ENCODE measurements around the gene NR2F6. TPM values are rescaled to one million over a fixed set of nuclear protein-coding genes. Genes with fewer than 3 reads are reported as not detected.
"Not testable (repeated sequence)": the region's sequence is repeated elsewhere in the genome, so short reads cannot be mapped to it uniquely, and the experiment has no call there.

Gene NR2F6
- total RNA-seq, 4 donors from 2014 or later = 42.1 to 217 (median 142) TPM

- Histone ChIP-seq H3K27ac (peak within 1 kb of the TSS in 1 of 4 donors; percentile 47), H3K4me1 (peaks cover 7 to 19% (median 13%) of the 10 kb centered on the region in 4 donors), H3K4me3 (peak within 1 kb of the TSS; percentile 43 to 56 (median 52)), H3K27me3 (peaks cover 0 to 9% of the 10 kb centered on the region in 2 donors), H3K36me3 (peaks cover 0 to 24% (median 0%) of the 10 kb centered on the region in 3 donors), H3K9me3 (no peaks in the 10 kb centered on the region)
- peak in 2 of 3 donors; percentile 54 to 62 for DNase-seq
- TF ChIP-seq CTCF (IDR thresholded peaks at IDR 0.05) = no peak
- no peak for TF ChIP-seq POLR2A (IDR thresholded peaks at IDR 0.05)
Observed at GRCh38 chr19:17281391-17282304, 35.9 kb upstream of the NR2F6 start, which contains the start of gene ANKLE1. ANKLE1 (plus strand) TSS chr19:17281901; CDS start chr19:17281921, 20 bp downstream.

GRCh38 chr19:17279436-17279835 is 33.7 kb upstream of the NR2F6 start:
- no peak for DNase-seq
- Histone ChIP-seq H3K36me3 (peaks cover 0 to 46% (median 0%) of the 10 kb centered on the region in 3 donors), H3K27me3 (peaks cover 0 to 9% of the 10 kb centered on the region in 2 donors), H3K9me3 (no peaks in the 10 kb centered on the region), H3K27ac (no peak overlapping the region), H3K4me3 (no peak overlapping the region), H3K4me1 (peaks cover 7 to 19% (median 13%) of the 10 kb centered on the region in 4 donors)
- TF ChIP-seq CTCF (IDR thresholded peaks at IDR 0.05) (no peak), POLR2A (IDR thresholded peaks at IDR 0.05) (no peak)

GRCh38 chr19:17275441-17276175 is 29.9 kb upstream of the NR2F6 start:
- H3K27ac ChIP-seq = no peak overlapping the region
- peaks cover 0 to 82% (median 0%) of the 10 kb centered on the region in 3 donors for H3K36me3 ChIP-seq
- no peak for DNase-seq

GRCh38 chr19:17274892-17275291 is 29.2 kb upstream of the NR2F6 start:
- not testable (repeated sequence) for DNase-seq, H3K4me3 ChIP-seq, H3K9me3 ChIP-seq, H3K27me3 ChIP-seq, H3K27ac ChIP-seq, H3K4me1 ChIP-seq
- peaks cover 0 to 89% (median 0%) of the 10 kb centered on the region in 3 donors for H3K36me3 ChIP-seq

More at GRCh38 chr19:17275441-17276175, 29.9 kb upstream of the NR2F6 start:
- no peaks in the 10 kb centered on the region for H3K9me3 ChIP-seq
- no peak for TF ChIP-seq CTCF (IDR thresholded peaks at IDR 0.05)
- no peak for TF ChIP-seq POLR2A (IDR thresholded peaks at IDR 0.05)
- no peaks in the 10 kb centered on the region for H3K4me1 ChIP-seq
- H3K27me3 ChIP-seq = no peaks in the 10 kb centered on the region
- H3K4me3 ChIP-seq = no peak overlapping the region

- Histone ChIP-seq H3K4me1 (peaks cover 0 to 14% (median 5%) of the 10 kb centered on the region in 4 donors), H3K36me3 (peaks cover 0 to 48% (median 0%) of the 10 kb centered on the region in 3 donors), H3K4me3 (no peak overlapping the region), H3K9me3 (no peaks in the 10 kb centered on the region), H3K27me3 (no peaks in the 10 kb centered on the region), H3K27ac (no peak overlapping the region)
- no peak for TF ChIP-seq CTCF (IDR thresholded peaks at IDR 0.05)
- no peak for TF ChIP-seq POLR2A (IDR thresholded peaks at IDR 0.05)
- DNase-seq = no peak
Observed at GRCh38 chr19:17268754-17269153, 23.0 kb upstream of the NR2F6 start.

All from Peyer's patch (tissue), 4 donors.